ENCODE measurements around the gene VWCE.

DNA sequence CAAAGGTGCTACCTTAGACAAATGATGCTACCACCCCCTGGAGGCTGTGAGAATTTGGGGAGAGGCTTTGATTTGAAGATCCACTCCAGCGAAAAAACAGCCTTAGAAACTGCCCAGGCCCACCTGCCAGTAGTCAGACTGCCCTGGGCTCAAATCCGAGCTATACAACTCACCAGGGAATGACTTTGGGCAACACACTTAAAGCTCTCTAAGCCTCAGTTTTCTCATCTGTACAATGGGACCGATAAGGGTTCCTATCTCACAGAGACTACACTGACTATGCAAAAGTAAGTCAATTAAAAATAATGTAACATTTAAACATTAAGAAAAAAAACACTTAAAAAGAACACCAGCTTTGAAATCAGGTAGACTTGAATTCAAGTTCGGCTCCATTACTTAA lies 19.9 kb downstream of the VWCE start:
- no peak for TF ChIP-seq JUN (IDR thresholded peaks at IDR 0.05; ENCODE audit: borderline replicate concordance, low read depth, low read length)
- TF ChIP-seq JUN (CRISPR knock-in tag; IDR thresholded peaks at IDR 0.05; ENCODE audit: borderline replicate concordance) = no peak
- no peak for TF ChIP-seq SP1 (CRISPR knock-in tag; IDR thresholded peaks at IDR 0.05)
- no peak for TF ChIP-seq ZNF274 (IDR thresholded peaks at IDR 0.05; ENCODE audit: borderline replicate concordance, low read depth, low read length)
- TF ChIP-seq, protein P1, sequence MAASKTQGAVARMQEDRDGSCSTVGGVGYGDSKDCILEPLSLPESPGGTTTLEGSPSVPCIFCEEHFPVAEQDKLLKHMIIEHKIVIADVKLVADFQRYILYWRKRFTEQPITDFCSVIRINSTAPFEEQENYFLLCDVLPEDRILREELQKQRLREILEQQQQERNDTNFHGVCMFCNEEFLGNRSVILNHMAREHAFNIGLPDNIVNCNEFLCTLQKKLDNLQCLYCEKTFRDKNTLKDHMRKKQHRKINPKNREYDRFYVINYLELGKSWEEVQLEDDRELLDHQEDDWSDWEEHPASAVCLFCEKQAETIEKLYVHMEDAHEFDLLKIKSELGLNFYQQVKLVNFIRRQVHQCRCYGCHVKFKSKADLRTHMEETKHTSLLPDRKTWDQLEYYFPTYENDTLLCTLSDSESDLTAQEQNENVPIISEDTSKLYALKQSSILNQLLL (CRISPR knock-in tag; IDR thresholded peaks at IDR 0.05; ENCODE audit: borderline replicate concordance) = no peak
- TF ChIP-seq PURB (CRISPR knock-in tag; IDR thresholded peaks at IDR 0.05; ENCODE audit: low read depth) = no peak
- no peak for TF ChIP-seq MIER1 (IDR thresholded peaks at IDR 0.05; ENCODE audit: low read depth)
- TF ChIP-seq, protein P2, sequence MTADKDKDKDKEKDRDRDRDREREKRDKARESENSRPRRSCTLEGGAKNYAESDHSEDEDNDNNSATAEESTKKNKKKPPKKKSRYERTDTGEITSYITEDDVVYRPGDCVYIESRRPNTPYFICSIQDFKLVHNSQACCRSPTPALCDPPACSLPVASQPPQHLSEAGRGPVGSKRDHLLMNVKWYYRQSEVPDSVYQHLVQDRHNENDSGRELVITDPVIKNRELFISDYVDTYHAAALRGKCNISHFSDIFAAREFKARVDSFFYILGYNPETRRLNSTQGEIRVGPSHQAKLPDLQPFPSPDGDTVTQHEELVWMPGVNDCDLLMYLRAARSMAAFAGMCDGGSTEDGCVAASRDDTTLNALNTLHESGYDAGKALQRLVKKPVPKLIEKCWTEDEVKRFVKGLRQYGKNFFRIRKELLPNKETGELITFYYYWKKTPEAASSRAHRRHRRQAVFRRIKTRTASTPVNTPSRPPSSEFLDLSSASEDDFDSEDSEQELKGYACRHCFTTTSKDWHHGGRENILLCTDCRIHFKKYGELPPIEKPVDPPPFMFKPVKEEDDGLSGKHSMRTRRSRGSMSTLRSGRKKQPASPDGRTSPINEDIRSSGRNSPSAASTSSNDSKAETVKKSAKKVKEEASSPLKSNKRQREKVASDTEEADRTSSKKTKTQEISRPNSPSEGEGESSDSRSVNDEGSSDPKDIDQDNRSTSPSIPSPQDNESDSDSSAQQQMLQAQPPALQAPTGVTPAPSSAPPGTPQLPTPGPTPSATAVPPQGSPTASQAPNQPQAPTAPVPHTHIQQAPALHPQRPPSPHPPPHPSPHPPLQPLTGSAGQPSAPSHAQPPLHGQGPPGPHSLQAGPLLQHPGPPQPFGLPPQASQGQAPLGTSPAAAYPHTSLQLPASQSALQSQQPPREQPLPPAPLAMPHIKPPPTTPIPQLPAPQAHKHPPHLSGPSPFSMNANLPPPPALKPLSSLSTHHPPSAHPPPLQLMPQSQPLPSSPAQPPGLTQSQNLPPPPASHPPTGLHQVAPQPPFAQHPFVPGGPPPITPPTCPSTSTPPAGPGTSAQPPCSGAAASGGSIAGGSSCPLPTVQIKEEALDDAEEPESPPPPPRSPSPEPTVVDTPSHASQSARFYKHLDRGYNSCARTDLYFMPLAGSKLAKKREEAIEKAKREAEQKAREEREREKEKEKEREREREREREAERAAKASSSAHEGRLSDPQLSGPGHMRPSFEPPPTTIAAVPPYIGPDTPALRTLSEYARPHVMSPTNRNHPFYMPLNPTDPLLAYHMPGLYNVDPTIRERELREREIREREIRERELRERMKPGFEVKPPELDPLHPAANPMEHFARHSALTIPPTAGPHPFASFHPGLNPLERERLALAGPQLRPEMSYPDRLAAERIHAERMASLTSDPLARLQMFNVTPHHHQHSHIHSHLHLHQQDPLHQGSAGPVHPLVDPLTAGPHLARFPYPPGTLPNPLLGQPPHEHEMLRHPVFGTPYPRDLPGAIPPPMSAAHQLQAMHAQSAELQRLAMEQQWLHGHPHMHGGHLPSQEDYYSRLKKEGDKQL (CRISPR knock-in tag; IDR thresholded peaks at IDR 0.05; ENCODE audit: borderline replicate concordance) = no peak
- no peak for TF ChIP-seq SMARCC2 (IDR thresholded peaks at IDR 0.05; ENCODE audit: low read depth)
- no peak for TF ChIP-seq SMAD2 (IDR thresholded peaks at IDR 0.05; ENCODE audit: low read depth, low read length)
- TF ChIP-seq SIX5 (IDR thresholded peaks at IDR 0.05; ENCODE audit: borderline replicate concordance in 1 of 2, insufficient read depth in 1 of 2, low read depth in 1 of 2, low read length in 2 of 2) = no peak
- TF ChIP-seq GABPA (tag; conservative IDR thresholded peaks at IDR 0.05; ENCODE audit: low read depth) = no peak
- TF ChIP-seq FOXA1 (IDR thresholded peaks at IDR 0.05; ENCODE audit: borderline replicate concordance) = no peak
- no peak for TF ChIP-seq HDAC1 (IDR thresholded peaks at IDR 0.05)
